Ecto neural progenitor cell (in vitro differentiated cells): ENCODE results near the gene POLR2C.
A peak's percentile ranks its signal among the peaks of the same experiment; 100 is the strongest.

Experiments used
- DNase-seq: peaks from one replicate; pipeline ENCODE4 v3.0.0-alpha.2; 2018; ENCODE audit warnings: low spot score

The POLR2C gene

GRCh38 chr16:57504001-57504400 lies 41.5 kb downstream of the POLR2C start:
- DNase-seq, result no peak

GRCh38 chr16:57504491-57504890 lies 42.0 kb downstream of the POLR2C start:
- no peak for DNase-seq

- DNase-seq, result no peak
Observed at GRCh38 chr16:57505169-57505568, 42.7 kb downstream of the POLR2C start.

- DNase-seq, result no peak
Observed at GRCh38 chr16:57507136-57508034, 44.9 kb downstream of the POLR2C start.

GRCh38 chr16:57508035-57508425 lies 45.6 kb downstream of the POLR2C start:
- no peak for DNase-seq

- no peak for DNase-seq
Observed at GRCh38 chr16:57509231-57509923, 46.9 kb downstream of the POLR2C start.

GRCh38 chr16:57510016-57510871 lies 47.8 kb downstream of the POLR2C start:
- DNase-seq, result no peak

DNA sequence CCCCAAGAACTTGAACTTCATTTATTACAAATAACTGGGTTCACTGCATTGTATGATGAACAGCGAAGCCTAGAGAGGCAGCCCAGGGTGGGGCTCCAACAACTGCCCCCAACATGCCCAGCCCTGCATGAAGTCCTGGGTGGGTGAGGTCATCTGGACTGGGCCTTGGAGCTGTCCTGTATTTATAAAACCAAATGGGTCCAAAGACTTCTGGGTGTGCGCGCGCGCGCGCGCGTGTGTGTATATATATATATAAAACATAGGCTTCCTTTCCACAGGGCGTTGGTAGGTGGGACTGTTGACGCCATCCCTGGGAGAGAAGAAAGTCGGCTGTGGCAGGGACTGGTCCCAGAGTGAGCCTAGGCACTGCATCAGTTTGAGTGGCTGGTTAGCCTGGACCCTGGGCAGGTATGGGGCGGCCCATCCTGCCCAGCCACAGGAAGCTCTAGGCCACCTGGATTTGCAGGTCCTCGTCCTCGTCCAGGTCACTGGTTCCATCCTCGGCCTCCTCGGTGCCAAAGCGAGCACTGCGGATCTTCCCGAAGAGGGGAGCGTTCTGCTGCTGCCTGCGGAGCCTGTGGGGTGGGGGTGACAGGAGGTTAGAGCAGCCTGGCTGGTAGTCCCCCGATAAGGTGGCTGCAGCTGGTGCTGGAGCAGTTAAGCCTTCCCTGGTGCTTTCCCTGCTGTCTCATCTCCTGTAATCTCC lies 50.0 kb downstream of the POLR2C start:
- no peak for DNase-seq

DNA sequence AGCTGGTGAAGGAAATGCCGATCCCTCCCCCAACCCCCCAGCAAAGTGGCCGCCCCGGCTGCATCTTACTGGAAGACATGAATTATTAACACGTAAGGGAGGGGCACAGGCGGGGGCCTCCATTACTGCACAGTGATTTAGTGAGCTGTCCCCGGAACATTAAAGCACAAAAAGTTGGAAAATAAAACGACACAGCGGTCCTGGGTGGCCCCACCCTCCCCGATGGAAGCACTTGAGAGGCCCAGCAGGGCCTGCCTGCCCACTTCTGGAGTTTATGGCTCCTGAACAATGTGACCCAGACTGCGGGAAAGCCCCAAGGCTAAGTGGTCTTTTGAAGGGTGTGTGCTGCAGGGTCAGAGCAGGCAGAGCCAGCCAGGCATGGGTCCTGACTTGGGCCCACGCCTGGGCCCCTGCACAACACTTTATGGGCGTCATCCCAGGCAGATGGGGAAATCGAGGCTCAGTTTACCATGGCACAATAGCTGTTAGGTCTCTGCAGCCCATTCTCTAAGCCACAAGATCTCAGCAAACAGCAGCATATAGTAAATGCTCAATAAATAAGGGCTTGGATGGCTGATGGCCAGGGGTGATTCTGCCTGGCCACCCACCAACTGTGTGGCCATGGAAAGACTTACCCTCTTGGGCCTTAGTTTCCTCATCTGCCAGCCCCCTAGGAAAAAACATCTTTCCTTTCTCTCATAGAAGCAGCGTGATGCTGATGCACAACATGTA lies 51.1 kb downstream of the POLR2C start:
- no peak for DNase-seq

- DNase-seq, result no peak
Observed at GRCh38 chr16:57514371-57514770, 51.9 kb downstream of the POLR2C start.

DNA sequence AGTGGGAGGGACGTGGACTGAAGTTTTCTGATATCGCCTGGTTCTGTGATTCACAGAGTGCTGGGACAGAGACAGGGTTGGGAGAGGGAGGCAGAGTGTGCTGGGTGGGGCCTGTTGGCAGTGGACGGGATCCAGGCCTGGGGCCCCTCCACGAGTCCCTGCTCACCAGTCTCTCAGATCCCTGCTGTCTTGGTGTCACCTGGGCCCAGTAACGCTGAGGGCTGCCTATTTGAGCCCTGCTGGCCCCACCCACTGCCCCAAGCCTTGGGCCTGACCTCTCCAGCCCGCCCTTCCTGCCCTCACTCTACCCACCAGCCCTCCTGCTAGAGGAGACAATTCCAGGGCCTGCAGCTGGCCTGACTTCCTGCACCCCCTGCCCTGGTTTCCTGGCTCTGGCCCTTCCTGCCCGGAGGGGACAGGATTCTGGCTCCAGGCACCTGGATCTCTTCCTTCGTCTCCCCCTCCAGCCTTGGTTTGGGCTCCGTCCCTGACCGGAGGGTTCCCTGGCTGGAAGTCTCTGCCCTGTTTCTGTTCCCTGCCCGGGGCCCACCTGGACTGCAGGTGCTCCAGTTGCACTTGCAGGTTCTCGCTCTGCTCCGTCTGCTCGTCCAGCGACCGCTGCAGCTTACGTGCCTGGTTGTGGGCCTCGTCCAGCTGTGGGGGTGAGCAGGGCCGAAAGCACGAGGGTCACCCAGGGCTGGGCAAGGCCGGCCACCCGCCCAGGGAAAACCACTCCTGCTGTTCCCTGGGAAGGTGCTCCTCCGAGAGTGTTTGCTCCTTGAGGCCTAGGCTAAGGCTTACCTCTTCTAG lies 52.5 kb downstream of the POLR2C start:
- no peak for DNase-seq

- DNase-seq, result no peak
Observed at GRCh38 chr16:57516176-57516725, 53.8 kb downstream of the POLR2C start.

- DNase-seq, result no peak
Observed at GRCh38 chr16:57516773-57517172, 54.3 kb downstream of the POLR2C start.

- no peak for DNase-seq
Observed at GRCh38 chr16:57517397-57518367, 55.2 kb downstream of the POLR2C start.

- no peak for DNase-seq
Observed at GRCh38 chr16:57518520-57518919, 56.0 kb downstream of the POLR2C start.

- no peak for DNase-seq
Observed at GRCh38 chr16:57518922-57519321, 56.4 kb downstream of the POLR2C start.

GRCh38 chr16:57519796-57520360 lies 57.4 kb downstream of the POLR2C start:
- peak; percentile 88 for DNase-seq
